NCI-H446 (cell line): Measurements from ENCODE around the gene TRIM33.
A peak's percentile ranks its signal among the peaks of the same experiment; 100 is the strongest.
"Not testable (repeated sequence)": the region's sequence is repeated elsewhere in the genome, so short reads cannot be mapped to it uniquely, and the experiment has no call there.

ENCODE experiments used
- DNase-seq, 2 experiments: peaks; one replicate each; lab custom pipeline; 2025; lab: John Stamatoyannopoulos, UW

The TRIM33 gene

DNA sequence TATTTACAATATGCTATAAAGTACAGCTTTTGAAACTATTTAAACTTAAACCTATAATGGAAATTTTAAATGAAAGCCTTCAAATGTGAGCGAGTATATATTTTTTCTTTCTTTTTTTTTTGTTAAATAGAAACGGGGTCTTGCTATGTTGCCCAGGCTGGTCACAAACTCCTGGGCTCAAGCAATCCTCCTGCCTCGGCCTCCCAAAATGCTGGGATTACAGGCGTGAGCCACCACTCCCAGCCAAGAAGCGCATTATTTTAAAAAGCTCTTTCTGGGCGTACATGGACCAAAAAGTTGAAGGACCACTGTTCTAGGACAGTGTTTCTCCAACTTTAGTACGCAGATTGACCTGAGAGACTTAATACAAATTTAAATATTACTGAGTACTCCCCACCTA is 87.5 kb downstream of the TRIM33 start:
- no peak for DNase-seq

DNA sequence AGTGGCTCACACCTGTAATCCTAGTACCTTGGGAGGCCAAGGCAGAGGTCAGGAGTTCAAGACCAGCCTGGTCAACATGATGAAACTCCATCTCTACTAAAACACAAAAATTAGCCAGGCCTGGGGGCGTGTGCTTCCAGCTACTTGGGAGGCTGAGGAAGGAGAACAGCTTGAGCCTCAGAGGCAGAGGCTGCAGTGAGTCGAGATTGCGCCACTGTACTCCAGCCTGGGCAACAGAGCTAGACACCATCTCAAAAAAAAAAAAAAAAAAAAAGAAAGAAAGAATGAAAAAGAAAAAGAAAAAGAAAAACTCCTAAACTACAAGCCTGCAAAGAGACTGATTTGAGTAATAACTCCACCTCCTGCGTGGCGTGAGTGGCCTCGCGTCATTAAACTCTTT is 92.1 kb downstream of the TRIM33 start:
- DNase-seq, result not testable (repeated sequence)

DNA sequence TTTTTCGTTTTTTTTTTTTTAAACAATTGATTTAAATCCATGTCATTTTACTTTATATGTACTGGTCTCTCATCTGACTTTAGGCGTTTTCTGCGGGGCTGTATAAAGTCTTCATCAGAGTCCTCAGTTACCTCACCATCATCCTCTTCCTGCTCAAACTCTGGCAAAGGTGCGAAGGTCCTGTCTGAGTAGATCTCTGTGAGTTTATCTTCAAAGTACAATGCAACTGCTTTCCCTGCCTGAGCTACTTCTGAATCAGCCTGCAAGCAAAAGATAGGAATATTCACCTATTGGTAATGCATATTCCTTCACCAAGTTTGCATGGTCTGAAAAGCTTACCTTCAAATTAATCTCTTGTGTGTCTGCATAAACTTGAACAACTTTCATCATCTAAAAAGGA is 113.4 kb downstream of the TRIM33 start:
- no peak for DNase-seq

DNA sequence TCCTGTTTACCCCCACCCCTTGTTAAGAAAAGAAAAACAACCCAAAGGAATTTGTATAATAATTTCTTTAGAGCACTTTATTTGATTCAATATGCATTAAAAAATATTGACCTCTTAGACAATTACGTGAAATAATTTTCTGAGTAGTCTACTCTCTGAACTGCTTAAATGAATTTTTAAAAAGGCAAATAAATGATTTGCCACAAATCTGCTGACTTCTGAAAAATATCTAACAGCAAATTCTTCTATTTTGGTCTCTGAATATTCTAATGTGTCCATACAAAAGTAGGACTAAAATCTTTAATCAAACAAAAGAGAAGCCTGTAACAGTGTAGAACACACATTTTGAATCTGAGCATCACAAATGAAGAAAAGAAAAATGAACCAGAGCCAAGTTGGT is 115.1 kb downstream of the TRIM33 start:
- no peak for DNase-seq

DNA sequence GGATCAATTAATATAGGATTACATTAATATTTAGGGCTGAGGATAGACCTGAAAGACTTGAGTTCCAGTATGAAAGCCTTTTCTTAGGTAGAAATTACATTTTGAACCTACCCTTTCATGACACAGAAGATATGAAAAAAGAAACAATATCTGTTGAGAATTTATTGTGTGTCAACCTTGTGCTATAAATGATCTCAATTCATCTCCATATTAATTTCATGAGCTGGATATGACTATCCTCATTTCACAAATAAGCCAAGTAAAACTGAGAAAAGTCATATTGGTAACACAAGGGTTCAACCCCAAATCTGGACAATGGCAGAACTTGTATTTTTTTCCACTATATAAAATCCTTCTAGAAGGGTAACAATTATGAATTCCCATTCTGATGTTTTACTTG is 120.0 kb downstream of the TRIM33 start:
- no peak for DNase-seq

DNA sequence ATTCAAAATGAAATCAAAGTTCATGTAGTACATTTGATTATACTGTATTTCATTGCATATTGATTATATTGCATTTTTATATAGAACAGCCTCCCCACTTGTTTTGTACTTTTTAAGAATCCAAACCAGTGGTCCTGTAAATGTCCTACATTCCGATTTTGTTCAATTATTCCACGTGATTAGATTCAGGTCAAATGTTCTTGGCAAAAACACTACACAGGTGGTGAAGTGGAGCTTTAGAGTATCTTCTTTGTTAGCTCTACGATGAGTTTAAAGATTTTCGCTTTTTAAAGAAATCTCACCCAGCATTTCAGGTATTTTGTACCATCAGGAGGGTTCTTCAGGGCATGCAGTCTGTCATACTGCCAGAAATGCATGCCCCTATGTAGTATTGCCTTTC is 120.6 kb downstream of the TRIM33 start:
- DNase-seq, result no peak

DNA sequence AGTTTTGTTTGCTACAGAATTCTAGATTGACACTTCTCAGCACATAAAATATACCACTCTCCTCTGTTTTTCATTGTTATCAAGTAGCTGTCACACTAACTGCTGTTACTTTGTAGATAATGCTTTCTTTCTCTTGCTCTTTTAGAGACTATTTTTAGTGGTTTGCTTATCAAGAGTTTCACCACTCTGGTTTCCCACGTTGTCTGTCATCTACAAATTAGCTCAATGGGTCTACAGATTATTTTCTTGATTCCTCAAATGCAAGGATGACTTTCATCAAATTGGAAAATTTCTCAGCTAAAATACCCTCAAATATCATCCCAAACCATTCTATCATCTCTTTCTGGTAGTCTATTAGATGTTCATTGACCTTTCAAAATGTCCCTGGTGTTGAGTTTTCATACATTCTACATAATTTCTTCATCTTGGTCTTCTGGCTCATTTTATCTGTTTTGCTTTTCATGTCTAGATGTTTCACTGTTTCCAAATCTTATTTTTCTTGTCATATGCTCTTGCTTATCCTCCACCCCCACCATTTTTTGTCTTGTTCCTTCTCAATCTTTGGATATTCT is 122.5 kb downstream of the TRIM33 start:
- DNase-seq, result no peak

DNA sequence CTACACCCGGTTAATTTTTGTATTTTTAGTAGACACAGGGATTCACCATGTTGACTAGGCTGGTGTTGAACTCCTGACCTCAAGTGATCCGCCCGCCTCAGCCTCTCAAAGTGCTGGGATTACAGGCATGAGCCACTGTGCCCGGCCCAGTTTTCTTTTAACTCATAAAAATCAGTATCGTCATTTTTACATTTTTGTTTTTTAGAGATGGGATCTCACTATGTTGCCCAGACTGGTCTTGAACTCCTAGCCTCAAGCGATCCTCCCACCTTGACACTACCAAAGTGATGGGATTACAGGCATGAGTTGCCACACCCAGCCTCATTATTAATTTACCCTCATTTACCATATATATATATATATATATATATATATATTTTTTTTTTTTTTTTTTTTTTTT is 123.4 kb downstream of the TRIM33 start:
- DNase-seq, result not testable (repeated sequence)

DNA sequence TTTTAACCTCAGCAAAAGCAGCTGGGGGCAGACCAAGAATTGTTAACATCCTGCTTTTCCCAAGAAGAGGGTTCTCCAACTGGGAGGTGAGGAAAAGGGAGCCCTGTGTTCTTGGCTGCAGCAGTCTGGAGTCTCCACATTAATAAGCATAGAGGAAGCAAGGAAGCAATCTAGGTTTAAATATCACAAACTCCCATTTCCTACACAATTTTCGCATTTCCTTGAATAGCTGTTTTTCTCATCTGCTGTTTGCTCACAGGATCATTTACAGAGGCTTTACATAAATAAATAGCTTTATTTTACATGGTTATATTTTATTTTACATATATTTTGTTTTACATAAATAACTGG is 124.0 kb downstream of the TRIM33 start:
- no peak for DNase-seq

DNA sequence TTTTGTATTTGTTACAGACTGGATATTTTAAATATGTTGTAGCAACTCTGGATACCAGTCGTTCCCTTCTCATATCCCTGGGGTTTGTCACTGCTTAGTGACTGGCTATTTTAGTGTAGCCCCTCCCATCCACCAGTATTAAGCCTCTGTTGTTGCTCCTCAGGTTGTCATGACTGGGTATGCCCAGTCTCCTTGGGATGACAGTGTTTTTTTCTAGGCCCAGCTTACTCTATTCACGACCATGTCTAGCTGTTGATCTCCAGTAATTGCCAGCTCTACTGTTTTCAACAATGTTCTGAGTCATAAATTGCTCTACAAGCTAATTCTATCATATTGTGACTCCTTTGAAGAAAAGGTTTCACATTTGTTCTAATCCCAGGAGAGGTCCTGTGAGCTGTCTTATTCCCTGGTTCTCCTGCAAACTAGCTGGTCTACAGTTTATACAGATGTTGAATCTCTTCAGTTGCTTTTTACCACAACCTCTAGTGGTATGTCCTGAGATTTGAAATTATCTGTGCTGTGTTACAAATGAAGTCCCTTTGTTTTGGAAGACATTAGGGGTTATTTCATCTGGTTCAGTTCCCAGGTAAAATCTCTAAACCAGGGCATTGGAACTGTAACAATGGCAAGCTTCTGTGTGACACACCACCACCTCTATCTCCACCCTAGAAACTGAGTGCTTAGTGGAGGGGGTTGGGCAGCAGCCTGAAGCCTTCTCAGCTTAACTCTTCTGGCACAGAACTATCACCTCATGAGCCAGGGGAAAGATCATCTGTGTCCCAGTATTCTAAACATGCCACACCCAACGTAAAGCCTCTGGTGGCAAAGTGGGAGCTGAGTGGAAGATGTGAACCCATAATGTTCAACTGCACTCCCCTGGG is 124.6 kb downstream of the TRIM33 start:
- DNase-seq, result no peak

DNA sequence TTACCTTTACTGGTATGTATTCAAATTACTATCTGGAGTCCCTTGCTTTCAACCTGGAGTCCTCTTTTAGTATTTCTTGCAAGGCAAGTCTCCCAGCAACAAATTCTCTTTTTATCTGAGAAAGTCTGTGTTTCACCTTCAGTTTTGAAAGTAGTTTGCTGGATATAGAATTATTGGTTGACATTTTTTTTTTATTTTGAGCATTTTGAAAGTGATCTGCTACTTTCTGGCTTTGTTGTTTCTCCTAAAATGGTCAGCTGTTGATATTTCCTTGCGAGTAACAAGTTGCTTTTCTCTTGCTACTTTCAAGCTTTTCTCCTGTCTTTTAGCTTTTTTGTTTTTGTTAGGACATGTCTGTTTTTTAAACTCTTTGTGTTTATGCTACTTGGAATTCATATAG is 126.1 kb downstream of the TRIM33 start:
- DNase-seq, result no peak

DNA sequence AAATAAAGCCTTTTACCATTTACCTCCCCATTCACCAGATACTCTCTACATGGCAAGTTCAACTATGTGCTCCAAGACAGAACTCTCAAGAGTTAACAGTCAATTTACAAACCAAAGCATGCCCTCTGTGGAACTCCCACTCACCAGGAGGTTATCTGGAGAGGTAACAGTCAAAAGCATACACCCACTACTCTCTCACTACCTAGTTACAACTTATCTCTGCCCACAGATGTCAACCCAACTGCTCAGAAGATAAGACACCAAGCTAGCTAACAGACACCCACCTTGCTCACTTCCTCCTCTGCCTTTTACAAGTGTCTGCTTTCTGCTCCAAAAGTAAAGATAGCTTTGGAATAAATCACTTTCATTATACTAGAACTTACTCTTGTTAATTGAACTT is 131.0 kb downstream of the TRIM33 start:
- DNase-seq, result no peak

DNA sequence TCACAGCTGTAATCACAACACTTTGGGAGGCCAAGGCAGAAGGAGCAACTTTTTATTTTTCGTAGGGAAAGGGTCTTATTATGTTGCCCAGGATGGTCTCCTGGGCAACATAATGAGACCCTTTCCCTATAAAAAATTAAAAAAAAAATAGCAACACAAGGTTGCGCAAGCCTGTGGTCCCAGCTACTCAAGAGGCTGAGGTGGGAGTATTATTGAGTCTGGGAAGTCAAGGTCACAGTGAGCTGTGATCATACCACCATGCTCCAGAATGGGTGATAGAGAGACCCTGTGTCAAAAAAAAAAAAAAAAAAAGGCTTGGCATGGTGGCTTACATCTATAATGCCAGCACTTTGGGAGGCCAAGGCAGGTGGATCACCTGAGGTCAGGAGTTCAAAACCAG is 131.6 kb downstream of the TRIM33 start:
- DNase-seq, result no peak

DNA sequence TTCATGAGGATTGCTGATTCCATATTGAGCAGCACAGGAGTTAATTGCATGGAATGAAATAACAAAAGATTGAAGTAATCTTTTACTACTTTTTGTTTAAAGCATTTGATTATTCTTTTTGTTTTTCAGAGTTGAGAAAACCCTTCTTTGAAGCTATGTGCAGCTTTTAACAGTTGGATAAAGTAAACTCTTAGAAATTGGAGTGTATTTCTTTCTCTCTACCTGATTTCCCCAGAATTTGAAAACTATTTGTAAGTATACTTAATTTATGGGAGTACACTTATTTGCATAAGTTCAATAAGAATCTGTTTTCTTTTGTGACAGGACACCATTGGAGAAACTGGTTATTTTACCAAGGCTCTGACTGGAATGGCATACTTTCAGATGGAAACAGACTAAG is 133.6 kb downstream of the TRIM33 start:
- no peak for DNase-seq

DNA sequence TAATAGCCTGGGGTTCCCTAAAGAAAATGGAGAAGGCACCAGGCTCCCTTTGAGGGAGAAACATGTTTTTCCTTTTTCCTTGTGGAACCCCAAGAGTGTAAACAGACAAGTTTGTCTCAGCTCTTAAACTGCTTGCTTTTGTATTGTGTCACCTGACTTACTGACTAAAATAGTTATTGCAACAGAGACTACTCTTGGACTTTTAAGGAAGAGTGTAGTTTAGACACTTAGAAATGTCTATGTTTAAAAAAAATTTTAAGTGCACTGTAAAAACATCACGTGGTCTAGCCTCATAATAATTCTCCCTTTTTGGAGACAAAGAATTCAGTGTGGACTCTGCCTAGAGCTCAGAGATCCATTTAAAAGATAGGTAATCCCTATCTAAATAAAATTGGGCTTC is 141.1 kb downstream of the TRIM33 start:
- no peak for DNase-seq

DNA sequence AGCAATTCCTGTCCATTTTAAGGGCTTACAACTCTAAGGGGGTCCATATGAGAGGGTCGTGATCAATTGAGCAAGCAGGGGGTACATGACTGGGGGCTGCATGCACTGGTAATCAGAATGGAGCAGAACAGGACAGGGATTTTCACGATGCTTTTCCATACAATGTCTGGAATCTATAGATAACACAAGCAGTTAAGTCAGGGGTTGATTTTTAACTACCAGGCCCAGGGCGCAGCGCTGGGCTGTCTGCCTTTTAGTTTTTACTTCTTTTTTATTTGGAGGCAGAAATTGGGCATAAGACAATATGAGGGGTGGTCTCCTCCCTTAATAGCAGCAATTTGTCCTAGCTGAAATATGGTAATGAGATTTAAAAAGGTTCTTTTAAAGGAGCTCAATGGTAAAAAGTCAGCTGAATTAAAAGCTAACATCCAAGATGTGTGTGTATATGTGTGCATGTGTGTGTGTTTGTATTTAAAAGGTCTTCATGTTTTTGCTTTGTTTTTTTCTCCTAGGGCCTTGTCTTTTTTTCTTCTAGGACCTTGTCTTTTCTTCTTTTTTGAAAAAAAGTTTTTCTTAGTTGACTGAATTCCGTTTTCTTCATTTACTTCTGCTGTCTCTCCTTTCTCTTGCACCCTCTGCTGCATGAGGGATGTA is 141.6 kb downstream of the TRIM33 start:
- DNase-seq, result not testable (repeated sequence)

DNA sequence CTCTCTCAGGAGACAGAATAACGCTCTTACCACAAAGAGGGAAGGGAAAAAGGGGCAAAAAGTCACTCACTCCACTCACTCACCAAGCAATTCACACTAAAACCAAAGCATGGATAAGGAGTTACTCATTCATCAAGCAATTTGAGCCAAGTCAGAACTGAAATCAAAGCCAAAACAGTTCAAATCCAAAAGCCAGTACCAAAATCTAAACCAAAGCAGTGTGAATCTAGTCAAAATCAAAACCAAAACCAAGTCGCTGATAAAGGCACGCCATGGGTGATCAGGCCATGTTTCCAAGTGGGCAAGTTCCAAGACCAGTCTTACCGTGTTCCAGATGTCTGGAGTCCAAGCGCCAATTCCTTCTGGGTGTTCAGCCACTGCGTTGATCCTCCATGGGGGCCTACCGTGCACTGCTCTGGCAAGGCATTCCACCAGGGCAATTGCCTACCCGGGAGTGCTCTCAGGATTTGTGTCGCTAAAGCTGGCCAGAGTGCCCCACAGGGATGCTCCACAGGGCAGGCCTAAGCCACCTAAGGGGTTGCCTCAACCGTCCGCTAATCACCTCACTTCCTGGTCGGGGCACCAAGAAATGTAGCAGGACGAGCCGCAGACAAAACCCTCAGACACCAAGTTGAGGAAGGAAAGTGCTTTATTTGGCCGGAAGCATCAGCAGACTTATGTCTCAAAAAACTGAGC is 142.3 kb downstream of the TRIM33 start:
- no peak for DNase-seq

DNA sequence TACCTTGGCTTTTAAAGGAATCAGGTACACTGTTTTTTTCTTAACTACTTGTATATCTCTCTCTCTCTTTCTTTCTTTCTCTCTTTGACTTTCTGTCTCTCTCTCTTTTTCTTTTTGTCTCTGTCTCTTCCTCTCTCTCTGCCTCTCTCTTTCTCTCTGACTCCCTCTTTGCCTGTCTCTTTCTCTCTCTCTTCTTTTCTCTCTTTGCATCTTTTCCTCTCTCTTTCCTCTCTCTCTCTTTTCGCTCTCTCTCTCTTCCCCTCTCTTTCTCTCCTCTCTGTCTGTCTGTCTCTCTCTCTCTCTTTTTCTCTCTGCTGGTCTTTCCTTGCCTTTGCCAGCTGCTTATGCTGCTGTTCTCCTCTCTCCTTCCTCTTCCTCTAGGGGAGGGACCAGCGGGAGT is 143.2 kb downstream of the TRIM33 start:
- DNase-seq, result no peak

DNA sequence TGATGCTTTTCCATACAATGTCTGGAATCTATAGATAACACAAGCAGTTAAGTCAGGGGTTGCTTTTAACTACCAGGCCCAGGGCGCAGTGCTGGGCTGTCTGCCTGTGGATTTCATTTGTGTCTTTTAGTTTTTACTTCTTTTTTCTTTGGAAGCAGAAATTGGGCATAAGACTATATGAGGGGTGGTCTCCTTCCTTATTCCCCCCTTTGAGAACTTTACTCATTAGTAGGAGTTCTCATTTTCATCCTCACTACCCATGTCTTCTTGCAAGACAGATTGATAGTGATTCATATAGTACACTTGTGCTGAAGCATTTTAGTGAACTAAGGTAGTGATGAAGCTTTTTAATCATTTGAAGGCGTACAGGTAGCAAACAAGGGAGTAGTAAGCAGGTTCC is 147.8 kb downstream of the TRIM33 start:
- DNase-seq, result not testable (repeated sequence)

DNA sequence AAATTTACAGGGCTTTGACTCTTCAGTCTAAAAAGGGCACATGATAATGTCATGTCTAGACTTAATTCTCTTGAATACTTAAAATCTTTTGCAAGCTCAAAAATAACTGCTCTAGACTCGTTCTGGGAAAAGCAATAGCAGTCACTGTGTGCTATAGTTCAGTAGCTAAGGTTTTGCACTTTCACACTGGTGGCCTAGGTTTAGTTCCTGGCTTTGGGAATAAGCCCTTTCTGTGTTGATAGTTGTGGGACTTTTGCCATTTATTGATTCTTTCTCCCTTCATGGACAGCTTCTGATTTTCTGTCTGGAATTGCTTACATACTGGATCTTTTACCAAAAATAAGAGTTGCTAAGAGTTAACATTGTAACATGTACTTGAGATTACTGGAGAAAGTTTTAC is 151.2 kb downstream of the TRIM33 start:
- peak; percentile 14 to 23 for DNase-seq

DNA sequence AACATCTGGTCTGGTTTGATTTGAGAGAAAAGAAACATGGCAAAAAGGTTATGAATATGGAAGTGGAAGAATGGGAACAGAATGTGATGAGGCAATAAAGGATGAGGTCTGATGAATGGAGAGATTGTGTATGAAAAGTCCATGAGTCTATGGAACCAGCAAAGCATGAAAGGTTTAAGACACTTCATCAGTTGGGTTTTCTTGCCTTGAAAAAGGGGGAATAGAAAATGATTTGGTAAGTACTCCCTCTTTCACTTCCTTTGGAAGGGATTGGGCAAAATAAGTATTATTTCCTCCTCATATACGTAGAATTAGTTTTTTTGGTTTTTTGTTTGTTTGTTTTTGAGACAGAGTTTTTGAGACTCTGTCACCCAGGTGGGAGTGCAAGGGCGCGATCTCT is 155.8 kb downstream of the TRIM33 start:
- no peak for DNase-seq

DNA sequence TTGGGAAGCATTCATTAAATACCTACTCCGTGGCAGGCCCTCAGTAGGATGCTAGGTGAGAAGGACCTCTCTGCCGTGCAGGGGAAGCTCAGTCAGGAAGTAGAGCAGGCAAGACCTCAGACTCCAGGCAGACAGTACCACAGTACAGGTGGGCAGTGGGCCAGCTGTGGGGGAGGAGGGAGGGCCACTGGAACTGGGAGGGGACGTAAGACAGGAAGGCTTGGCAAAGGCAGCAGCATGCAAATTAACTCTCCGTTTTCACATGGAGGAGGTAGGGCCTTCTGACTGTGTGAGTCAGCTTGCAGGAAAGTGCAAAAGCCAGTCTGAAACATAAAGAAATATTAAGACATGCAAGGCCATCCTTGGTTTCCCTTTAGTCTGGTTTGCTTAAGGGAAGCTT is 157.7 kb downstream of the TRIM33 start:
- peak; percentile 92 to 94 for DNase-seq

DNA sequence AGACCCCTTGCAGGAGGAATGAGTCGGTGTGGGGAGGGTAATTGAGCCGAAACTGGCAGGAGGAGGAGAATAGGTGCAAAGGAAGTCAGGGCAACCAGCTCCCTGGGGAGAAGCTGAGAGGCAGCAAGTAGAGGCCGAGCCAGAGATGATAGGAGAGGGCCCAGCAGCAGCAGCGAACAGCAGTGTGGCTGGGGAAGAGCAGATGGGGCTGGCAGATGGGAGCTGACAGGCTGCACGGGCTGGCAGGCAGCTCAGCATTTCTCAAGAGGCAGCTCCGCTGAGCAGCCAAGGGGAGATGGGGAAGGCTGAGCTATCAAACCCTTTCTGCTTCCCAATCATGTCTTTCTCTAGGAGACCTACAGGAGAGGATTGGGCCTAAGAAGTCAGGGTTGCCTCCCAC is 158.2 kb downstream of the TRIM33 start:
- DNase-seq, result peak; percentile 96 to 98
